Kidney epithelial cell (primary cell): ENCODE measurements around the gene TBK1. TPM values are rescaled to one million over a fixed set of nuclear protein-coding genes. Genes with fewer than 3 reads are reported as not detected.
A peak's percentile ranks its signal among the peaks of the same experiment; 100 is the strongest.

Experiments
- DNase-seq: peaks from one replicate; pipeline ENCODE4 v3.0.0-alpha.2; 2010; ENCODE audit warnings: low read depth
- H3K27me3 ChIP-seq: 2 replicates; pipeline ENCODE4 v1.6.0; 2011; ENCODE audit warnings: low read length; ENCODE audit not compliant: control insufficient read depth, insufficient read depth
- H3K36me3 ChIP-seq: 2 replicates; pipeline ENCODE4 v1.5.1; 2011; ENCODE audit warnings: low read length; ENCODE audit not compliant: control insufficient read depth, insufficient read depth
- H3K4me3 ChIP-seq: 2 replicates; pipeline ENCODE4 v1.5.1; 2011; ENCODE audit warnings: low read depth, mild to moderate bottlenecking, control low read depth, low read length
- CTCF ChIP-seq: IDR thresholded peaks from 2 replicates; pipeline ENCODE4 v1.5.1; 2011; ENCODE audit warnings: mild to moderate bottlenecking, moderate library complexity, low read length, control low read depth, inconsistent platforms; ENCODE audit not compliant: insufficient read depth, poor library complexity, severe bottlenecking
- total RNA-seq: library from RNA; depleted of rRNA; stranded (reverse); fragments of >200 nt; gene quantifications from 2 replicates; pipeline ENCODE4 v1.2.3, GENCODE V29; 2015

The TBK1 gene
- total RNA-seq: 20.9 and 21.0 TPM in 2 replicates

- Histone ChIP-seq H3K27me3 (no peaks in the 10 kb centered on the region), H3K4me3 (peak within 1 kb of the TSS; percentile 94), H3K36me3 (no peaks in the 10 kb centered on the region)
- TF ChIP-seq CTCF: no peak
- peak; percentile 43 for DNase-seq
Measured at GRCh38 chr12:64451687-64452558, at the start of gene TBK1. Gene TBK1, plus strand, starts transcription at chr12:64452120. Its CDS starts 3,751 bp downstream, at chr12:64455871.

- Histone ChIP-seq H3K4me3 (no peak overlapping the region), H3K36me3 (no peaks in the 10 kb centered on the region), H3K27me3 (no peaks in the 10 kb centered on the region)
- DNase-seq: no peak
- no peak for TF ChIP-seq CTCF
Measured at GRCh38 chr12:64402181-64402580, 49.7 kb upstream of the TBK1 start.

GRCh38 chr12:64403707-64404469 lies 48.0 kb upstream of the TBK1 start, which contains the start of gene XPOT:
Gene XPOT, plus strand, starts transcription at chr12:64404392. Its CDS starts 5,644 bp downstream, at chr12:64410036.
- DNase-seq: peak; percentile 90
- Histone ChIP-seq H3K27me3 (no peaks in the 10 kb centered on the region), H3K36me3 (no peaks in the 10 kb centered on the region), H3K4me3 (peak within 1 kb of the TSS; percentile 66)
- TF ChIP-seq CTCF: no peak

- no peaks in the 10 kb centered on the region for H3K36me3 ChIP-seq
- H3K4me3 ChIP-seq: peak overlapping the region; percentile 66
- no peaks in the 10 kb centered on the region for H3K27me3 ChIP-seq
- no peak for DNase-seq
- TF ChIP-seq CTCF: no peak
Measured at GRCh38 chr12:64404470-64405256, 47.3 kb upstream of the TBK1 start.

GRCh38 chr12:64407342-64408223 lies 44.3 kb upstream of the TBK1 start:
- Histone ChIP-seq H3K27me3 (no peaks in the 10 kb centered on the region), H3K36me3 (peaks cover 1% of the 10 kb centered on the region), H3K4me3 (no peak overlapping the region)
- TF ChIP-seq CTCF: no peak
- DNase-seq: no peak
